Posterior cingulate gyrus (tissue), 11 donors: ENCODE measurements around the gene YIPF6.
"Not testable (repeated sequence)": the region's sequence is repeated elsewhere in the genome, so short reads cannot be mapped to it uniquely, and the experiment has no call there.

Experiments used
- DNase-seq, 10 donors: peaks; one replicate each; pipeline versions ENCODE4 v3.0.0 to v3.0.0-alpha.2; 2020 to 2021; ENCODE audit warnings: mixed read lengths in 3 of 10
- intact Hi-C: fragments of 100-400 bp; cut with DNase I; formaldehyde crosslinking; loops from one replicate; pipeline ENCODE4 v1.15.1; 2023

Gene YIPF6

DNA sequence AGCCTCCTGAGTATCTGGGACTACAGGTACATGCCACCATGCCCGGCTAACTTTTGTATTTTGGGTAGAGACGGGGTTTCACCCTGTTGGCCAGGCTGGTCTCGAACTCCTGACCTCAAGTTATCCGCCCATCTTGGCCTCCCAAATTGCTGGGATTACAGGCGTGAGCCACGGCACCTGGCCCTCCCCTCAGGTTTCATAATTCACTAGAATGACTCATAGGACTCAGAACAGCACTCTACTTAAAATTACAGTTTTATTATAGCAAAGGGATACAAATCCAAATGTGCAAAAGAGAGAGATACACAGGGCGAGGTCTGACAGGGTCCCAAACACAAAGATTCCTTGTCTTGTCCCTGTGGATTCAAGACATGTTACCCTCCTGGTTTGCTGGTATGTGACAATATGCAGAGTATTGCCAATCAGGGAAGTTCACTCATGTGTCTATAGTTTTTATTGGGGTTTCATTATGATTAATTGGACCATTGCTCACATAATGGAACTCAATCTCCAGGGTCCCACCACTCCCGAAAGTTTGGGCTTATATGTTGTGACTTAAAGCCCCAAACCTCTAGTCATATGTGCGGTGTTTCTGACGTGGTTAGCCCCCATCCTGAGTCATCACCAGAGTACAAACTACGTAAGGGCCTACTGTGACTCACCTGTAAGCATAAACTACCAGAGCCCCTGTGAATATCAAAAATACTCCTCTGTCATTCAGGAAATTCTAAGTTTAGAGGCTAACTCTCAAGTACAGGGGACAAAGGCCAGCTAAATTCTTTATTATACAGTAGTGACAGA is 5.2 kb downstream of the YIPF6 start:
- no peak for DNase-seq
- intact Hi-C loops = no loop called here

DNA sequence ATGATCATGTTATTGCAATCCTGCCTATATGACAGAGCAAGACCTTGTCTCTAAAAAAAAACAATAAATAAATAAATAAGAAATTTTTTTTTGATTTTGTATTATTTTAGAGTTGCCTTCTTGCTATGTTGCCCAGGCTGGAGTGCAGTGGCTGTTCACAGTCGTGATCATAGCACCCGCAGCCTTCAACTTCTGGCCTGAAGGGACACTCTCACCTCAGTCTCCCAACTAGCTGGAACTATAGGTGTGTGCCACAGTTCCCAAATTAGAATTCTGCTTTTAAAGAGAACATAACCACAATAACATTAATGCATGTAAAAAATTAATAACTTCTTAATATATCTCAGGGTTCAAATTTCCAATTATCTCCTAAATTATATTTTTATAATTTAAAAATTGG is 7.8 kb downstream of the YIPF6 start:
- intact Hi-C loops = no loop called here
- DNase-seq = no peak

DNA sequence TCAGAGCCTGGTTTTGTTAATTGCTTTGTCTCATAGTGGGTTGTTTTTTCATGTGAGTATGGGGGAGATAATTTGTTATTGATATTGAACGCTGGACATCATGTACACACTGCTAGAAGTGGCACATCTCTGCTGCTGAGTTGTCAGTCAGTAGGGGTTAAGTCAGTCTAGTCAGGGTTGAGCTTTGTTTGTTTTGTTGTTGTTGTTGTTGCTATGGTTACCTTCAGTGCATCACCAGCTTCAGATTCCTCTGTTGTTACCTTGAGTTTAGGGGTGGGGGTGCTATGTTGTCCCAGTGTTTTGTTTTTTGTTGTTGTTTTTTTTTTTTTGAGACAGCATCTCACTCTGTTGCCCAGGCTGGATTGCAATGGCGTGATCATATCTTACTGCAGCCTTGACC is 9.9 kb downstream of the YIPF6 start:
- no peak for DNase-seq
- intact Hi-C loops = no loop called here

DNA sequence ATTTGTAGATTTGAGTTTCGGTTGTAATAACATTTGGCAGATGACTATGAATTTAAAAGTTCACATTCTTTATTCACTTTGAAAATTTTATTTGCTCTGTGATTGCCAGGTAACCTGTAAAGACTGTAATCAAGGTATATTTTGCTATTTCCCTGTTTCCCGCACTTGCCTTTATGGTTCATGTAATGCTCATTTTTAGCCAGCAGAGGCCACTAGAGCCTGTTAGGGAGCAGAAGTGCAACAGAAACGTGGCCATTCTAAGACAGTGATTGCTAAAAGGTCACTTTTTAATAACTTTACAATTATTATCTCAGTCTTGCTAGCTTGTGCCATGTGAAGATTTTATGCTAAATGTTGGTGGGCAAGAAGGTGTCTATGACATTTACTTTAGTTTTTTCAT is 12.4 kb downstream of the YIPF6 start:
- DNase-seq = no peak
- intact Hi-C loops = loop anchor here (2.0 kb wide), 1 partner anchor 298 kb away; no protein-coding TSS in a partner anchor

DNA sequence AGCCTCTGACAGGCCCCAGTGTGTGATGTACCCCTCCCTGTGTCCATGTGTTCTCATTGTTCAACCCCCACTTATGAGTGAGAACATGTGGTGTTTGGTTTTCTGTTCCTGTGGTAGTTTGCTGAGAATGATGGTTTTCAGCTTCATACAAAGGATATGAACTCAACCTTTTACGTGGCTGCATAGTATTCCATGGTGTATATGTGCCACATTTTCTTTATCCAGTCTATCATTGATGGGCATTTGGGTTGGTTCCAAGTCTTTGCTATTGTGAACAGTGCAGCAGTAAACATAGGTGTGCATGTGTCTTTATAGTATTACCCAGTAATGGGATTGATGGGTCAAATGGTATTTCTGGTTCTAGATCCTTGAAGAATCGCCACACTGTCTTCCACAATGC is 25.8 kb downstream of the YIPF6 start:
- DNase-seq, intact Hi-C loops: not testable (repeated sequence)

DNA sequence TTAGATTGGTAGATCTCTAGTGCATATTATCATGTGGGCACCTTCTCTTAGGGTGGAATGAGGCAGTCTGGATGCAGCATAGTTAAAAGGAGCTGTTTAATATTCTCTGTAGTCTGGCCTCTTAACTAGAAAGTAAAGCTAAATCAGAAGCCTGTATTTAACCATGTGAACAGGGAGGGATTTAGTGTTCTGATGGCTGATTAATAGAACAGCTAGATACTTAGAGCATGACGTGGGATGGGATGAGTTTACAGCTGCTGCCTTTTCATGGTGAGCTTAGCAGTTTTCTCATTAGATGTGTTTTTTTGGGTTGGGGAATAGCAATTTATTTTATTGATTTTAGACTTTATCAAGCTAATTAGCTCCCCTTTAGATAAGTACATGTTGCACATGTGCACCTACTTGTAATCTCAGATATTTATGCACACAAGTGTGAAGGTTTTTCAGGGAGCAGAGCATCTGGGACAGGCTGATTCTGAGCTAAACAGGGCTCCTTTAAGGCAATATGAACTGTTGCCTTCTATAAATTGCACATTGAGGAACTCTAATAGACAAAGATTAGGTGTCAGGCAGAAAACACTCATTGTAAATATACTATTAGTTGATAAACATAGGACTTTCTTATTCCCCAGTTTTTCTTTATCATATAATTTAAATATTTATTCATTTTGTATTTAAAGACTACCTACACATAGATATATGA is 34.1 kb downstream of the YIPF6 start:
- DNase-seq = no peak
- intact Hi-C loops = no loop called here

DNA sequence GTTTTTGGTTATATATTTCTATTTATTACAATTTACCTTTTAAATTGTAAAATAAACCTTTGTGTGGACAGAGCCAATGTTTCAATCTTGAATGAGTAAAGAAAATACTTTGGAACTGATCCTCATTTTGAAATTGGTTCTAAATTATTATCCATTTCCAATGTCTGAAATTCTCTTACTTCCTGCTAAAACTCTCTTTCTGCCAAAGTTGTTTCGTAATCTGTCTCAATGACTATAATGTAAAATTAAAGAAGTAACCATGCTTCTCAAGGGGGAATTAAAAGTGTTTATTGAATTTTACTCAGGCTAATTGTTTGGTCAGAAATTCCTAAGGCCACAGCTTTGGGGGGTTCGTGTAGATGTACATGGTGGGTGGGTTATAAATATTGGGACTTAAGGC is 34.8 kb downstream of the YIPF6 start:
- DNase-seq = no peak
- intact Hi-C loops = no loop called here

DNA sequence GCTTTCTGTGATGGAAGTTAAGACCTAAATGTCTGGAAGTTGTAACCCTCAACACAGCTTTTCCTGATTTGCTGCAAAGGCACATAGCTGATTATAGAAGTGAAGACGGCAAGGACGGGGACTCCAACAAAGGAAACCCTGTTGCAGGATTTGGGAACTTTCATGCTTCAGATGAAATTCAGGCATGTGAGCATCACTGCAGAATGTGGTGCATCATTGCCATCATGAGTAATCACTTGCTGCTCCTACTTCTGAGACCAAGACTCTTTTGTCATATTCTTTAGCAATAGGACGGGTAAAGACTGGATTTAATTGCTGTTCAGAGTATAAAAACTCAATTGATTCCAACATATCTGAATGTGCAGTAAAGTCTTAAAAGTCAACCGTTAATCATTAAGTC is 35.8 kb downstream of the YIPF6 start:
- intact Hi-C loops = no loop called here
- no peak for DNase-seq

DNA sequence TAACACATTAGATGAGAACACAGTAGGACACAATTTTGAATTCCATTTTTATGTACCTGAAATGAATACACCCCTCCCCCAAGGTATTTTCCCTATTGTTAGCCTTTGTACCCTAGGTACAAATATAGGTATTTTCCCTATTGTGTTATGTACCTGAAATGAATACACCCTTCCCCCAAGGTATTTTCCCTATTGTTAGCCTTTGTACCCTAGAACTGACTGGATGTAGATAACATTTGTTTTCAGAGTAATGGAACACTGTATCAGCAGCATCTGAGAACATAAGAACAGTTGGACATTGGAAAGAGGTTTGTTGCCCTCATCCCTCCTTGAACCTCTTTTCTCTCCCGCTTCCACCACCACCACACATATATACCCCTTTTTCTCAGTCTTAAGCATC is 37.6 kb downstream of the YIPF6 start:
- intact Hi-C loops = no loop called here
- no peak for DNase-seq

DNA sequence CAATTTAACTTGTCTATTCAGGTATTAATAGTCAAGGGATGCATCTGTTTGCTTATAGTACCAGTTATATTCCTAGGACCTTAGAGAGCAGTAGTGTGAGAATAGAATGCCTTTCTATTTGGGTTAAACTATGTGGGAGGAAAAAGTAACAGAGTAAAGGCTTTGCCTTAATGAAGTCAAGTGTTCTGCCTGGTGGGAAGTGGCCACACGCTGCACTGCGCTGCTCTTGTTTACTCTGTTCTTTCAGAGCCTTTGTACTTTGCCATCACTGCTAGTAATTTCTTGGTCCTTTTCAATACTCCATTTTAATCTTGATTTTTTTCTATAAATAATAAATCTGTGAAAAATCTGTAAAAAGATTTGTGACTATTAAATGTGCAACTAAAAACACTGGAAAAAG is 38.0 kb downstream of the YIPF6 start:
- intact Hi-C loops = no loop called here
- no peak for DNase-seq

DNA sequence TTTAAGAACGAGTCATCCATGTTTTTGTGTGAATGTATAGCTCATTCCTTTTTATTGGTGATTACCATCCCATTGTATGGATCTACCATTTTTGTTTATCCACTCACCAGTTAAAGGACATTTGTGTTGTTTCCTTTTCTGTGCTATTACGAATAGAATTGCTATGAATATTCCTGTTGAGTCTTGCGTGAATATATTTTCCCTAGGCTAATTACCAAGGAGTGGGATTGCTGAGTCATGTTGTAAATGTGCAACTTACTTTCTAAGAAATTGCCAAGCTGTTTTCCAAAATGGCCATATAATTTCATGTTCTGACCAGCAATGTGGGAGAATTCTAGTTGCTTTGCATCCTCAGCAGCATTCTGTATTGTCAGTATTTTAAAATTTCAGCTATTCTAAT is 51.3 kb downstream of the YIPF6 start:
- DNase-seq = no peak
- intact Hi-C loops = no loop called here

DNA sequence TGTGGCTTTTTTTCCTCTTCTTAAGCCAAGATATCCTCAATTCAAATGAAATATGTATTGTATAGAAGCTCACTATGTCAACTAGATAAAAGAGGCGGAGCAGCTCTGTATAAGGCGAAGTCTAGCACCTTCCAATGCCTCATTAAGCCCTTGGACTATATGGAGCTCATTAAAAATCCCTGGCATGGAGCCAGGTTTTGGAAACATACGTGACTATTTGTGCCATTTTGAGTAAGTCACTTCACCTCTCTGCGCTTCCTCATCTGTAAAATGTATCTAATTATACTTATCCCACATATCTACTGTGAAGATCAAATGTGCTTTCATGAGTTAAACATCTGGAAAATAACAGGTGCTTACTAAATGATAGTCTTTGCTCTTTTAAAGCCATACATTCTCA is 57.2 kb downstream of the YIPF6 start:
- intact Hi-C loops = no loop called here
- no peak for DNase-seq

DNA sequence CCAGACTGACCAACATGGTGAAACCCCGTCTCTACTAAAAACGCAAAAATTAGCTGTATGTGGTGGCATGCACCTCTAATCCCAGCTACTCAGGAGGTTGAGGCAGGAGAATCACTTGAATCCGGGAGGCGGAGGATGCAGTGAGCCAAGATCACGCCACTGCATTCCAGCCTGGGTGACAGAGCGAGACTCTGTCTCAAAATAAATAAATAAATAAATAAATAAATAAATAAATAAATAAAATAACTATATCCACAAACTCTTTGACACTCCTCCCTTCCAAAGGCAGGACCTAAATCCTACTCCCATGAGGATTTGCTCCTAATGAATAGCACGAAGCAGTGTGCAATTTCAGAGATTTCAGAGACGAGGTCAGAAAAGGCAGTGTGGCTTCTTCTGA is 58.3 kb downstream of the YIPF6 start:
- intact Hi-C loops, DNase-seq: not testable (repeated sequence)

DNA sequence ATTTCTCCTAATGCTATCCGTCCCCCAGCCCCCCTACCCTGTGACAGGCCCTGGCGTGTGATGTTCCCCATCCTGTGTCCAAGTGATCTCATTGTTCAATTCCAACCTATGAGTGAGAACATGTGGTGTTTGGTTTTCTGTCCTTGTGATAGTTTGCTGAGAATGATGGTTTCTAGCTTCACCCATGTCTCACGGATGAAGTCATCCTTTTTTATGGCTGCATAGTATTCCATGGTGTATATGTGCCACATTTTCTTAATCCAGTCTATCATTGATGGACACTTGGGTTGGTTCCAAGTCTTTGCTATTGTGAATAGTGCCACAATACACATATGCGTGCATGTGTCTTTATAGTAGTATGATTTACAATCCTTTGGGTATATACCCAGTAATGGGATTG is 61.1 kb downstream of the YIPF6 start:
- intact Hi-C loops, DNase-seq: not testable (repeated sequence)

DNA sequence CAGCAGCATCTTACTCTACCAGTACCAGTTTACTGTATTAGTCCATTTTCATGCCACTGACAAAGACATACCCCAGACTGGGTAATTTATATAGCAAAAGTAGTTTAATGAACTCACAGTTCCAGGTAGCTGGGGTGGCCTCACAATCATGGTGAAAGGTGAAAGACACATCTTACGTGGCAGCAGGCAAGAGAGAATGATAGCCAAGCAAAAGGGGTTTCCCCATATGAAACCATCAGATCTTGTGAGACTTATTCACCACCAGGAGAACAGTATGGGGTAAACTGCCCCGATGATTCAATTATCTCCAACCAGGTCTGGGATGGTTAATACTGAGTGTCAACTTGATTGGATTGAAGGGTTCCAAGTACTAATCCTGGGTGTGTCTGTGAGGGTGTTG is 69.3 kb downstream of the YIPF6 start:
- DNase-seq = no peak
- intact Hi-C loops = no loop called here

DNA sequence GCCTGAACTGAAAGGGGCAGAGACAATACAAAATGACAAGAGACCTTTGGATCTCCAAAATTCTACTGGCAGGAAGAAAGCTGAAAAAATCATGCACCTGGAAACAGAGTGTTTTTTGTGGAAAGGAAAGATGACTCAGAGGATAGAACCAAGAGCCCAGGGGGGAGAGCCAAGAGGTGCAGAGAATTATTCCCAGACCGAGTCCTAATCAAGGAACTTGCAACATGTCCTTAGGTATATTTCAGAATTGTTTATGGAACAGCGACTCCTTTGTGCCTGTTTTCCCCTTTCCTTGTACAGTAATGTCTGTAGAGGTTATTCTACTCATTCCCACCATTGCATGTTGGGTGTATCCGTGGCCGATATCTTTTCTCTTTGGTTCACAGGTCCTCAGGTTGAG is 71.7 kb downstream of the YIPF6 start:
- intact Hi-C loops = no loop called here
- DNase-seq = no peak

DNA sequence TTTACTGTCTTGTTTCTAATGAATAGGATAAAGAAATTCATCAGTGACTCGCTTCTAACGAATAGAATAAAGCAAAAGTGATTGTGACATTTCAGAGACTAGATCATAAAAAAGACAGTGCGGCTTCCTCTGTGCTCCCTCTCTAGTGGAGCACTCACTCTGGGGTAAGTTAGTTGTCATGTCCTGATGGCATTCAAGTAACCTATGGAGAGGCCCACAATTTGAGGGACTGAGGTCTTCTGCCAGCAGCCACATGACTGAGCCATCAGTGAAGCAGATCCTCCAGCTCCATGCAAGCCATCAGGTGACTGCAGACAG is 72.4 kb downstream of the YIPF6 start:
- DNase-seq = no peak
- intact Hi-C loops = no loop called here

DNA sequence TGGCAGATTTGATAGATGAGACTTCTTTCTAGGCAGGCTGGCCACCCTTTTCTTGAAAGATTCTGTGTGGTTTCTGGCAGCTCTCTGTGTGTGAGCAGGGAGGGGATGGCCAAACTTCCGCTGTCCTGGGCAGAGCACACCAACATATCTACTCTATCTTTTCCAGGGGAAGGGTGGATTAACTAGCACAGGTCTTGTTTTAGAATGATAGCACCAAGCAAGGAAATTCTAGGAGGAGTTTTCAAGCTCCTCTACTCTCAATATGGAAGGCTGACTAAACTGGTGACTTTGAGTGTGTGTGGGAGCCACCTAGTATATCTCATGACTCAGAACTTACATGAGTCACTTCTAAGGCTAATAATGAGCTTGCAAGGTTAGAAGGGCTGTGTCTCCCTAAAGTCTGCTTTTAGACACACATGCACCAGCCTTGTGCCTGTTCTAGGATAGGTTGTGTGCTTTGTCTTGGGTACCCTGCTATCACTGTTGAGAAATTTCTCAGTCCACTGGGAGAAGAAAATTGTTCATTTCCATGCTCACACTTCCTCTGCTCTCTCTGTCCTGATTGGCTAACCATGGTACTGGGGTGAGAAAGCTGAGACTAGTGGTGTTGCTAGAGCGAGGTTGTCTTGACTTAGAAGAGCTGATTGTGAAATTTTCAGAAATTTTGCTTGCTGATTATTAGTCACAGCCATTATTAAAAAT is 72.9 kb downstream of the YIPF6 start:
- DNase-seq = no peak
- intact Hi-C loops = no loop called here

DNA sequence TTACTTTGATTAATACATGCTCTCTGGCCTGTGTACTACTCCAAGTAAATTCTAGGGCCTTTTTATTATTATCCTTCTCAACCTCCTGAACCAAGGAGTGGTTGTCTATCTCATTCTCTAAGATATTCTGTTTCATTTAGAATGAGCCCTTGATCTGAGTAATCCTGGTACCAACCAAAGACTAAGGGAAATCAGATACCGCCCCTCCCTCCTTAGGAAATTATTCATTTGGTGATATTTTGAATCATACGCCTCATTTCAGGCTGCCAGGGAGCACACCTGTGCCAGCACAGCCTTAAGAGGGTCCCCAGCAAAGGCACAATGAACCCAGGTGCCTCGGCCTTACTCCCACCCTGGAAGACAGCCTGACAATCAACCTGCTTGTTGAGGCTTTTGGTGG is 75.4 kb downstream of the YIPF6 start:
- intact Hi-C loops = no loop called here

DNA sequence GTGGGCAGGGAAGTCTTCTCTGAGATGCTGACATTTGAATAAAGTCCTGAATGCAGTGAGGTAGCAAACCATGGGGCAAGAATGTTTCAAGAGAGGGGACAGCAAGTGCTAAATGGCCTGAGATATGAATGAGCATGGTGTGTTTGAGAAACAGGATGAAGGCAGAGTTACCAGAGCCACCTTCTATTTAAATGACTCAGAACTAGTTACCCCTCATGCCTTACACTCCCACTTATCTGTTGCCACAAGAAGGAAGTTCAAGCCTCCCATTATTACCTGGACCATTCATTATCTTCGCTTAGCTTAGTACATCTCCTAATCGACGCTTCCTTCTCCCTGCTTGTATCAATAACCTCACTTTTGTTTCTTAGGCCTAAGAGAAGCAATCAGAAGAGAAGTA is 81.0 kb downstream of the YIPF6 start:
- intact Hi-C loops = no loop called here
- no peak for DNase-seq

More for the DNA sequence above, 75.4 kb downstream of the YIPF6 start:
- DNase-seq = no peak

DNA sequence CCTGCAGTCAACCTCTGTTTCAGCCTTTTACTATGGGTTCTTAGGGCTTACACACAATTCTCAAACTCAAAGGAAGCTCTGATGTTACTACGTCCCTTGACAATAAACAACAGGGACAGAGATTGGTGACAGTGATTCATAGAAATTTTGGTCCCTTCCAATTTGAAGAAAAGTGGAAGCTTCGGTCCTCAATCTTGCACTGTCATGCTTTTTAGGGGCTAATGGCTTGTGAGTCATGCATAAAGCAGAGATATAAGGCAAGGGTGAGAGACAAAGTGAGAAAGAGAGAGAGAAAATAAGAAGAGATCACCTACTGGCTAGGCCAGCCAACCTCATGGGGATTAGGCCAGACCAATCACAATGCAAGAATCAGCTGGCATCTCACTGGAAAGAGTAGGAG is 85.4 kb downstream of the YIPF6 start:
- no peak for DNase-seq
- intact Hi-C loops = no loop called here
